Vagina (tissue), 2 donors: ENCODE measurements around the gene NTM.

Experiments used
- CTCF ChIP-seq, 3 experiments: fragments of 450-650 bp in 2 of 3; fragments of 200-600 bp in 1 of 3; sonication (generic) in 1 of 3; IDR thresholded peaks; one replicate each; pipeline ENCODE4 v1.5.1; 2017 to 2019; ENCODE audit warnings: antibody characterized with exemption in 3 of 3, mild to moderate bottlenecking in 2 of 3, moderate library complexity in 2 of 3
- POLR2A ChIP-seq, 2 donors: fragments of 450-650 bp; IDR thresholded peaks; one replicate each; pipeline ENCODE4 v1.6.1; 2017; ENCODE audit warnings: antibody characterized with exemption in 2 of 2, mild to moderate bottlenecking in 2 of 2, moderate library complexity in 2 of 2
- POLR2AphosphoS5 ChIP-seq, 2 donors: sonication (generic); formaldehyde crosslinking; IDR thresholded peaks; one replicate each; pipeline ENCODE4 v1.9.0; 2017; ENCODE audit warnings: antibody characterized with exemption in 2 of 2, mild to moderate bottlenecking in 2 of 2, low read depth in 1 of 2; ENCODE audit not compliant: insufficient read depth in 1 of 2

- no peak for TF ChIP-seq POLR2A (IDR thresholded peaks at IDR 0.05)
- TF ChIP-seq CTCF (IDR thresholded peaks at IDR 0.05) = no peak
- no peak for TF ChIP-seq POLR2AphosphoS5 (IDR thresholded peaks at IDR 0.05; ENCODE audit: insufficient read depth in 1 of 2, low read depth in 1 of 2)
Measured at GRCh38 chr11:132186699-132187098, 816.3 kb downstream of the NTM start.
